Adrenal gland (tissue), 12 donors: ENCODE results near the gene C1orf50. TPM values are rescaled to one million over a fixed set of nuclear protein-coding genes. Genes with fewer than 3 reads are reported as not detected.

Experiments used
- DNase-seq, 7 donors: peaks; one replicate each; pipeline ENCODE4 v3.0.0-alpha.2; 2019 to 2020
- H3K27ac ChIP-seq, 5 donors: fragments of 200-600 bp; sonication (generic) in 4 of 5; 1 replicate in 3 of 5; 2 replicates in 2 of 5; pipeline versions ENCODE4 v1.5.1 to v1.8.0; 2016 to 2020; ENCODE audit warnings: mild to moderate bottlenecking in 1 of 5
- H3K27me3 ChIP-seq: fragments of 200-600 bp; 2 replicates; pipeline ENCODE4 v1.8.0; 2021
- H3K36me3 ChIP-seq, 2 donors: fragments of 200-600 bp; replicated peaks in 1 of 2; 1 replicate in 1 of 2; 2 replicates in 1 of 2; pipeline versions ENCODE4 v1.5.1 to v1.8.0; 2018 to 2022
- H3K4me1 ChIP-seq, 2 donors: fragments of 200-600 bp; replicated peaks in 1 of 2; 1 replicate in 1 of 2; 2 replicates in 1 of 2; pipeline versions ENCODE4 v1.5.1 to v1.8.0; 2018 to 2021
- H3K4me3 ChIP-seq, 4 donors: fragments of 200-600 bp; sonication (generic) in 3 of 4; one replicate each; pipeline ENCODE4 v1.5.1; 2016 to 2018
- H3K9me3 ChIP-seq, 3 donors: fragments of 200-600 bp; sonication (generic) in 1 of 3; replicated peaks in 1 of 3; 1 replicate in 2 of 3; 2 replicates in 1 of 3; pipeline versions ENCODE4 v1.5.1 to v1.8.0; 2016 to 2021
- CTCF ChIP-seq, 6 experiments: fragments of 450-650 bp in 4 of 6; fragments of 200-600 bp in 2 of 6; sonication (generic) in 1 of 6; IDR thresholded peaks; 1 replicate in 5 of 6; 2 replicates in 1 of 6; pipeline versions ENCODE4 v1.5.1 to v1.8.0; 2016 to 2021; ENCODE audit warnings: antibody characterized with exemption in 6 of 6, mild to moderate bottlenecking in 2 of 6, moderate library complexity in 1 of 6
- POLR2A ChIP-seq, 2 donors: fragments of 450-650 bp; IDR thresholded peaks; one replicate each; pipeline ENCODE4 v1.6.1; 2017; ENCODE audit warnings: antibody characterized with exemption in 2 of 2, mild to moderate bottlenecking in 2 of 2, moderate library complexity in 1 of 2
- WGBS, 4 donors: extraction: QIAGEN DNeasy Blood & Tissue Kit in 2 of 4; methylation state at CpG; one replicate each; pipeline versions ENCODE4 v1.1.5 to v1.1.7; 2013 to 2017; 5-methylcytosine and 5-hydroxymethylcytosine counted together
- intact Hi-C, 2 donors: fragments of 100-400 bp; cut with DNase I; formaldehyde crosslinking; loops; one replicate each; pipeline versions ENCODE4 v1.14.1 to v1.15.0; 2022 to 2023
- polyA plus RNA-seq, 3 donors: library from polyadenylated mRNA; stranded (reverse); fragments of 200-250 nt in 2 of 3; fragments of 350-450 nt in 1 of 3; fragmentation: Illumina TruSeq in 1 of 3; extraction: RNeasy Lipid Tissue Mini Kit (QIAGEN cat#74804) in 1 of 3; gene quantifications; one replicate each; pipeline ENCODE4 v1.2.3, GENCODE V29; 2013 to 2014
- total RNA-seq, 9 donors: library from RNA; depleted of rRNA in 4 of 9; stranded (reverse); fragments of >200 nt in 4 of 9; fragments of 120-200 nt in 1 of 9; fragmentation: NEBNext Ultra II Directional in 1 of 9; extraction: Animal tissue kit (Norgen Biotek cat#: 25700) in 1 of 9; gene quantifications; one replicate each; pipeline versions ENCODE4 v1.1.0 to v1.2.4, GENCODE V29; 2013 to 2023
- donor health status: healthy with polysubstance abuse.
- donor health status: Bipolar disorder and iron deficiency.
- donor health status: DM: yes; HTN: yes; CAD: no.
- donor health status: DM: no; HTN: no; CAD: no.
- donor health status: DM: no; HTN: no; CAD: no.
- donor health status: DM: yes; HTN: yes; CAD: no.

Gene C1orf50
- total and polyA plus RNA-seq, 12 donors = 2.2 to 13.5 (median 7.4) TPM

GRCh38 chr1:42777852-42778251, 10.8 kb downstream of the C1orf50 start:
- H3K4me3 ChIP-seq = no peak overlapping the region
- H3K27me3 ChIP-seq = no peaks in the 10 kb centered on the region
- peak; percentile 34 to 75 (median 61) for TF ChIP-seq CTCF (IDR thresholded peaks at IDR 0.05)
- no peak for TF ChIP-seq POLR2A (IDR thresholded peaks at IDR 0.05)
- peak in 3 of 7 donors; percentile 25 to 46 (median 38) for DNase-seq
- H3K9me3 ChIP-seq = no peaks in the 10 kb centered on the region
- no peak overlapping the region for H3K27ac ChIP-seq
- no peaks in the 10 kb centered on the region for H3K4me1 ChIP-seq
- peaks cover 0 to 33% of the 10 kb centered on the region in 2 donors for H3K36me3 ChIP-seq
- intact Hi-C loops = loop anchor here in 1 of 2 donors (5.0 kb wide), 1 partner anchor 294 kb away; no protein-coding TSS in a partner anchor

GRCh38 chr1:42779725-42780124, 12.7 kb downstream of the C1orf50 start:
- 70 to 85% (median 81%) methylated on average over 2 of the region's 2 CpGs for WGBS, 4 donors
- intact Hi-C loops = loop anchor here in 1 of 2 donors (5.0 kb wide), 1 partner anchor 293 kb away; no protein-coding TSS in a partner anchor
- Histone ChIP-seq H3K27ac (no peak overlapping the region), H3K4me1 (peaks cover 0 to 1% of the 10 kb centered on the region in 2 donors), H3K9me3 (no peaks in the 10 kb centered on the region), H3K4me3 (no peak overlapping the region), H3K27me3 (no peaks in the 10 kb centered on the region), H3K36me3 (peaks cover 0 to 24% of the 10 kb centered on the region in 2 donors)
- TF ChIP-seq CTCF (IDR thresholded peaks at IDR 0.05) (no peak), POLR2A (IDR thresholded peaks at IDR 0.05) (no peak)
- no peak for DNase-seq

GRCh38 chr1:42780176-42780575, 13.1 kb downstream of the C1orf50 start:
- Histone ChIP-seq H3K27me3 (no peaks in the 10 kb centered on the region), H3K27ac (no peak overlapping the region), H3K9me3 (no peaks in the 10 kb centered on the region), H3K4me3 (no peak overlapping the region), H3K36me3 (peaks cover 0 to 19% of the 10 kb centered on the region in 2 donors), H3K4me1 (peaks cover 0 to 6% of the 10 kb centered on the region in 2 donors)
- intact Hi-C loops = no loop called here
- DNase-seq = no peak
- WGBS, 4 donors = 88 to 100% (median 96%) methylated on average over 1 of the region's 1 CpG
- no peak for TF ChIP-seq CTCF (IDR thresholded peaks at IDR 0.05)
- no peak for TF ChIP-seq POLR2A (IDR thresholded peaks at IDR 0.05)

DNA sequence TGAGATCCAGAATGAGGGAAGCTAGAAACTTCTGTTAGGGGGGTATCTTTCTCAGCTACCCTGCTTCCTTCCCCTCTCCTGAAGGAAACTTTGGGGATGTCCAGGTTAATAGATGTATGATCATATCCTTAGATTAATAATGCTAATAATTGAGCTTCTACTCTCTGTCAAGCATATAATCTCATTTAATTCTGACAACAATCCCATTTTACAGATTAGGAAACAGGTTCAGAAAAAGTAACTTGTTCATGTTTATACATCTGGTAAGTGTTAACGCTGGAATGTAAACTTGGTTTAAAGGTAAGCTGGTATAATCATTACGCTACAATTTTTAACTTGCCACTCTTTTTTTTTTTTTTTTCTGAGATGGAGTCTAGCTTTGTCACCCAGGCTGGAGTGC, 16.0 kb downstream of the C1orf50 start:
- intact Hi-C loops = no loop called here

More for the DNA sequence above, 16.0 kb downstream of the C1orf50 start:
- TF ChIP-seq CTCF (IDR thresholded peaks at IDR 0.05) = no peak
- no peak for TF ChIP-seq POLR2A (IDR thresholded peaks at IDR 0.05)
- no peak for DNase-seq
- Histone ChIP-seq H3K27ac (no peak overlapping the region), H3K9me3 (no peaks in the 10 kb centered on the region), H3K36me3 (no peaks in the 10 kb centered on the region), H3K4me3 (no peak overlapping the region), H3K4me1 (peaks cover 0 to 10% of the 10 kb centered on the region in 2 donors), H3K27me3 (no peaks in the 10 kb centered on the region)
- WGBS, 4 donors = 97 to 100% (median 100%) methylated on average over 2 of the region's 2 CpGs
